B cell (primary cell): ENCODE measurements around the gene HSD17B12. TPM values are rescaled to one million over a fixed set of nuclear protein-coding genes. Genes with fewer than 3 reads are reported as not detected.

Experiments
- ATAC-seq: fragments of 200-7000 bp; cut with Tn5 transposase; one replicate; pipeline ENCODE4 v1.10.0; 2021; ENCODE audit warnings: low read depth, mild to moderate bottlenecking, moderate number of reproducible peaks, moderate library complexity
- CTCF ChIA-PET: fragments of 350-600 bp; sonication (Branson Sonifier 250); formaldehyde crosslinking; loops from one replicate; lab custom pipeline; 2021; ENCODE audit warnings: antibody characterized with exemption, inconsistent platforms; lab: Charles Lee
- POLR2A ChIA-PET: fragments of 350-600 bp; sonication (Branson Sonifier 250); formaldehyde crosslinking; loops from one replicate; lab custom pipeline; 2021; ENCODE audit warnings: antibody characterized with exemption; lab: Charles Lee
- DNase-seq: peaks from one replicate; pipeline ENCODE4 v3.0.0; 2013
- H2AFZ ChIP-seq: 2 replicates; pipeline ENCODE4 v1.6.1; 2012; ENCODE audit warnings: mild to moderate bottlenecking, low read depth, low read length; ENCODE audit not compliant: insufficient read depth, poor library complexity, severe bottlenecking
- H3K27ac ChIP-seq, 2 donors: 1 replicate in 1 of 2; 2 replicates in 1 of 2; pipeline ENCODE4 v1.5.1; 2012 to 2013; ENCODE audit warnings: low read length in 2 of 2, mild to moderate bottlenecking in 2 of 2, moderate library complexity in 1 of 2
- H3K27me3 ChIP-seq, 4 experiments: fragments of 200-600 bp in 1 of 4; sonication (generic) in 1 of 4; replicated peaks in 1 of 4; 1 replicate in 2 of 4; 2 replicates in 2 of 4; pipeline versions ENCODE4 v1.6.1 to v1.7.0; 2013 to 2016; ENCODE audit warnings: low read length in 3 of 4, mild to moderate bottlenecking in 2 of 4, mixed read lengths in 1 of 4, moderate library complexity in 1 of 4; ENCODE audit not compliant: insufficient read depth in 4 of 4, control insufficient read depth in 3 of 4; ENCODE audit errors: control extremely low read depth in 1 of 4
- H3K36me3 ChIP-seq, 2 experiments: replicated peaks in 1 of 2; 1 replicate in 1 of 2; 2 replicates in 1 of 2; pipeline versions ENCODE4 v1.6.1 to v1.7.1; 2013; ENCODE audit warnings: low read length in 1 of 2; ENCODE audit not compliant: insufficient read depth in 2 of 2, control insufficient read depth in 1 of 2; ENCODE audit errors: control extremely low read depth in 1 of 2, extremely low read depth in 1 of 2
- H3K4me1 ChIP-seq, 2 donors: fragments of 200-600 bp in 1 of 2; sonication (generic) in 1 of 2; 1 replicate in 1 of 2; 2 replicates in 1 of 2; pipeline versions ENCODE4 v1.5.1 to v1.6.1; 2013 to 2017; ENCODE audit warnings: low read length in 2 of 2; ENCODE audit not compliant: control insufficient read depth in 2 of 2, insufficient read depth in 2 of 2
- H3K4me2 ChIP-seq: replicated peaks from 2 replicates; pipeline ENCODE3; 2012; ENCODE audit warnings: mild to moderate bottlenecking, low read depth, low read length; ENCODE audit not compliant: poor library complexity, severe bottlenecking
- H3K4me3 ChIP-seq, 5 experiments: fragments of 200-600 bp in 1 of 5; sonication (generic) in 1 of 5; 1 replicate in 3 of 5; 2 replicates in 2 of 5; pipeline versions ENCODE4 v1.5.1 to v1.7.0; 2011 to 2016; ENCODE audit warnings: low read length in 4 of 5, mild to moderate bottlenecking in 4 of 5, low read depth in 2 of 5, control low read depth in 1 of 5, moderate library complexity in 1 of 5; ENCODE audit not compliant: insufficient read depth in 1 of 5; ENCODE audit errors: control extremely low read depth in 1 of 5, extremely low read depth in 1 of 5
- H3K79me2 ChIP-seq: fragments of 200-600 bp; sonication (generic); one replicate; pipeline ENCODE4 v1.6.0; 2016; ENCODE audit warnings: low read length; ENCODE audit not compliant: control insufficient read depth, insufficient read depth
- H3K9ac ChIP-seq: fragments of 200-600 bp; sonication (generic); 2 replicates; pipeline ENCODE4 v1.6.1; 2017; ENCODE audit warnings: mild to moderate bottlenecking, low read length, moderate library complexity
- H3K9me3 ChIP-seq, 3 donors: one replicate each; pipeline versions ENCODE4 v1.6.1 to v1.7.1; 2013; ENCODE audit warnings: low read length in 2 of 3; ENCODE audit not compliant: control insufficient read depth in 2 of 3, insufficient read depth in 1 of 3; ENCODE audit errors: control extremely low read depth in 1 of 3
- H4K20me1 ChIP-seq: 2 replicates; pipeline ENCODE4 v1.6.0; 2012; ENCODE audit warnings: mild to moderate bottlenecking, low read length; ENCODE audit not compliant: insufficient read depth, control insufficient read depth, poor library complexity, severe bottlenecking
- H3K27ac Mint-ChIP-seq: one replicate; pipeline ENCODE4 v1.8.0; 2021; ENCODE audit warnings: mixed read lengths
- H3K27me3 Mint-ChIP-seq: one replicate; pipeline ENCODE4 v1.8.0; 2021; ENCODE audit warnings: mixed read lengths
- H3K4me1 Mint-ChIP-seq: one replicate; pipeline ENCODE4 v1.8.0; 2021; ENCODE audit warnings: mixed read lengths
- H3K4me3 Mint-ChIP-seq: one replicate; pipeline ENCODE4 v1.8.0; 2021; ENCODE audit warnings: mixed read lengths
- H3K9me3 Mint-ChIP-seq: one replicate; pipeline ENCODE4 v1.8.0; 2022; ENCODE audit warnings: mixed read lengths; ENCODE audit not compliant: insufficient read depth
- CTCF ChIP-seq: fragments of 200-600 bp; IDR thresholded peaks from one replicate; pipeline ENCODE4 v1.8.0; 2022; ENCODE audit warnings: antibody characterized with exemption, mild to moderate bottlenecking
- EZH2 ChIP-seq: IDR thresholded peaks from 2 replicates; pipeline ENCODE4 v1.6.1; 2012; ENCODE audit warnings: borderline replicate concordance, low read depth, mild to moderate bottlenecking, moderate library complexity, low read length; ENCODE audit not compliant: insufficient read depth, poor library complexity, severe bottlenecking
- WGBS: methylation state at CpG from one replicate; pipeline ENCODE4 v1.1.5; 2013; ENCODE audit warnings: missing lambda C conversion rate; ENCODE audit not compliant: insufficient coverage; 5-methylcytosine and 5-hydroxymethylcytosine counted together
- intact Hi-C: fragments of 100-400 bp; cut with micrococcal nuclease; formaldehyde crosslinking; loops from one replicate; pipeline ENCODE4 v1.10.0; 2022
- polyA plus RNA-seq: library from polyadenylated mRNA; depleted of rRNA; stranded (reverse); fragments of >200 nt; gene quantifications from 2 replicates; pipeline ENCODE4 v1.2.3, GENCODE V29; 2012
- total RNA-seq, 2 donors: library from RNA; stranded (reverse); fragments of 120-200 nt in 1 of 2; gene quantifications; 1 replicate in 1 of 2; 2 replicates in 1 of 2; pipeline versions ENCODE4 v1.2.3 to v1.2.4, GENCODE V29; 2013 to 2022

HSD17B12 gene
- total and polyA plus RNA-seq, 2 donors (not counting 1 experiment from before 2014, with no cell fraction given): 13.1 to 34.6 TPM

DNA sequence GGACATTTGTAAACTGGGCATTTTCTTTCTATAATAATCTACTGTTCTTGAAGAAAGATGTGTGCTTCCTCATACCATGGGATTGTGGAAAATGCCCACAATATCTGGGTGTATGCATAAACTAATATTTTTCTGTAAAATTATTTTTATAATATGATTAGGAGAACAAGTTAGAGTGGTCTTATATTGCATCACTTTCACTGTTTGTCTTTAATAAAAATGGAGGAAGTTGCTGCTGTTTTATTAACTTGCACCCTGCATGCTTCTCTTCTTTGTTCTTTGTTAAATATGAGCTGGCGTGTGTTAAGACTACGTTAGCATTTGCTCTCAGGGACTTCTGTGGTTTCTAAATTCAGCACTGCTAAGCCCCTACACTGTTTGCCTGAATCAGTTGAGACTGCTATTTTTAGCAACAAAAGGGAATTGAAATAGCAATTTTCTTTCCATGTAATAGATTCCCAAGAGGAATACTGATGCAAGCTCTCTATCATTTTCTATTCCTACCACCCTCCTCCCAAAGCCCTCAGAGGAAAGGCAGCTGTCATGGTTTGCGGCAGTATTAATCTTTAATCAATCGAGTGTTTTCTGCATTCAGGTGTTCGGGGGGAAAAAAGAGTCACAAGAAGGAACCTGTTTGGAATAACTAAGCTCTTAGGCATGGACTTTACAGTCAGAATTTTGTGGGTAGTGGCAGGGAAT is 56.1 kb downstream of the HSD17B12 start:
- H3K27me3 ChIP-seq: no peaks in the 10 kb centered on the region
- TF ChIP-seq EZH2 (no peak), CTCF (no peak)
- no peak overlapping the region for H3K4me2 ChIP-seq
- H3K79me2 ChIP-seq: peaks cover 16% of the 10 kb centered on the region
- H3K4me3 Mint-ChIP-seq: no peak overlapping the region
- H3K27ac ChIP-seq: no peak overlapping the region
- H3K4me1 Mint-ChIP-seq: peaks cover 29% of the 10 kb centered on the region
- ChIA-PET CTCF (no interaction called here), POLR2A (no interaction called here)
- H3K4me3 ChIP-seq: no peak overlapping the region
- no peaks in the 10 kb centered on the region for H3K36me3 ChIP-seq
- no peak overlapping the region for H2AFZ ChIP-seq
- intact Hi-C loops: no loop called here
- no peaks in the 10 kb centered on the region for H3K27me3 Mint-ChIP-seq
- H4K20me1 ChIP-seq: no peaks in the 10 kb centered on the region
- ATAC-seq (no peak), DNase-seq (no peak)
- WGBS: 43% methylated on average over 2 of the region's 5 CpGs
- peaks cover 2 to 11% (median 4%) of the 10 kb centered on the region in 3 donors for H3K9me3 ChIP-seq
- H3K4me1 ChIP-seq: peaks cover 0 to 14% of the 10 kb centered on the region in 2 donors
- H3K27ac Mint-ChIP-seq: no peak overlapping the region
- H3K9me3 Mint-ChIP-seq: peaks cover 9% of the 10 kb centered on the region
- H3K9ac ChIP-seq: no peak overlapping the region

- ChIA-PET CTCF (no interaction called here), POLR2A (no interaction called here)
- Mint-ChIP-seq H3K27ac (no peak overlapping the region), H3K9me3 (peaks cover 9% of the 10 kb centered on the region), H3K27me3 (no peaks in the 10 kb centered on the region), H3K4me1 (peaks cover 29% of the 10 kb centered on the region), H3K4me3 (no peak overlapping the region)
- no peak for ATAC-seq
- Histone ChIP-seq H3K36me3 (no peaks in the 10 kb centered on the region), H3K4me3 (no peak overlapping the region), H3K27me3 (no peaks in the 10 kb centered on the region), H3K9ac (no peak overlapping the region), H4K20me1 (no peaks in the 10 kb centered on the region), H3K27ac (no peak overlapping the region), H3K4me1 (peaks cover 0 to 14% of the 10 kb centered on the region in 2 donors), H3K4me2 (no peak overlapping the region), H2AFZ (no peak overlapping the region), H3K9me3 (peaks cover 2 to 11% (median 4%) of the 10 kb centered on the region in 3 donors), H3K79me2 (peaks cover 14% of the 10 kb centered on the region)
- no peak for DNase-seq
- intact Hi-C loops: no loop called here
- TF ChIP-seq CTCF: no peak
- TF ChIP-seq EZH2: no peak
Measured at GRCh38 chr11:43737201-43737590, 56.7 kb downstream of the HSD17B12 start.
